ENCODE measurements around the gene FGF9. TPM values are rescaled to one million over a fixed set of nuclear protein-coding genes. Genes with fewer than 3 reads are reported as not detected.

Gene FGF9
- total RNA-seq (2014; rRNA removed; shearing (Covaris generic)), result 0.56 TPM in 1 of 2 replicates, not detected in the other

DNA sequence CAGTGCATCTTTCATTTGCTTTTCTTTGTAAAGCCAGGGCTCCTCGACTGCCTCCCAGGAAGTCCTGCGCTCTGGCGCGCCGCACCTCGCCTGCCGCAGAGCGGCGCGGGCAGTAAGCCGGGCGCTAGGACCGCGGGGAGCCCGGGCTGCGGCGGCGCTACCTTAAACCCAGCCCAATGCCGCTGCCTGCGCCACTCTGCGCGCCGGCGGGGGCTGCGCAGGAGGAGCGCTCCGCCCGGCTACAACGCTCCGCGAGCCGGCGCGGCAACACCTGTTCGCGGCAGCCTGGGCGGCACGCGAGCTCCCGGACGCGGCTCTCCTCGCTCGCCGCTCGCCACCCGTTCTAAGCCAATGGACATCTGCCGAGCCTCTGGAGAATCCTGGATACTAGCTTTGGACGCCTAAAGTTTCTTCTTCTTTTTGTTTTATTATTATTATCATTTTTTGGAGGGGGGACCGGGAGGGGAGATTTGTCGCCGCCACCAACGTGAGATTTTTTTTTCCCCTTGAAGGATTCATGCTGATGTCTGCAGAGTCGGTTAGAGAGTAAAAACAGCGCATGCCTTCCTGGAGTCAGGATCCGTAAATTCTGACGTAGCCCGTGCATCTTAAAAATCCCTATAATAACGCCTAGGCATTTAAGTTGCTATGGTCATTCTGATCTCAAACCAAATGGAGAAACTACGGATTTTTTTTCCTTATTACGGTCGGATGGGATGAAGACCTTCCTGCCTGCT is at the start of gene FGF9:
TSS of gene FGF9 (plus strand) at position 191 of the 737 bp plus-strand sequence. CDS start 840 bp downstream, outside the sequence.
- DNase-seq (ENCODE audit: low spot score), result peak; percentile 49

DNA sequence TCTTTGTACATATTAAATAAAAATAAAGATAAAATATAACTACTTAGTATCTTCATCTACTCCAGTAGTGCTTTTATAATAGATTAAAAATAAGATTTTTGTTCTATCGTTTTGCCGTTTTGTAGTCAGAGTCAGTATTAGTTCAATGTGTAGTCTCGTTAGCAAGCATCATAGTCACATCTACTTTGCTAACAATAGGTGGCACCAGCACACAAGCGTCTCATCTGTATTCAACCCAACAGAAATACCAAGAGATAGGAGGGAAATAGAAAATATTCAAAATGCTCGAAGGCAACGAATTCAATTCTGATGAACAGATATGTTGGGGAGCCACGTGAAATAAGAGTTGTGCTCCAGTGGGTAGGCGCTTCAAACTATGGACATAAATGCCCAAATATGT is 45.5 kb upstream of the FGF9 start:
- peak; percentile 55 for DNase-seq (ENCODE audit: low spot score)

DNA sequence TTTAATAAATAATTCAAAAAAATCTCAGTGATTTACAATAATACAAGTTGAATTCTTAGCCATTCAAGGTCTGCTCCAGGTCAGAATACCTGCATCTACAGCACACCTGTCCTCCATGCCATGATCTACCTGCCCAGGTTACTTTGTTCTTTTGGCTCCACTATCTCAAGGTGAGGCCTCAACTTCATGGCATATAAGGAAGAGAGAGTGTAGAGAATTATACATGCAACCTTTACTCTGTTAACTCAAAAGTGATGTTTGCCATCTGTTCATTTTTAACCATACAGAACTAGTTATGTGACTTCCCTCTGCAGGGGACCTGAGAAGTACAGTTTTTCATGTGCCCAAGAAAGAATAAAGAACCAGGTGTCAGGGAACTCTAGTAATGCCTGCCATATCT is 38.7 kb upstream of the FGF9 start:
- no peak for DNase-seq (ENCODE audit: low spot score)

DNA sequence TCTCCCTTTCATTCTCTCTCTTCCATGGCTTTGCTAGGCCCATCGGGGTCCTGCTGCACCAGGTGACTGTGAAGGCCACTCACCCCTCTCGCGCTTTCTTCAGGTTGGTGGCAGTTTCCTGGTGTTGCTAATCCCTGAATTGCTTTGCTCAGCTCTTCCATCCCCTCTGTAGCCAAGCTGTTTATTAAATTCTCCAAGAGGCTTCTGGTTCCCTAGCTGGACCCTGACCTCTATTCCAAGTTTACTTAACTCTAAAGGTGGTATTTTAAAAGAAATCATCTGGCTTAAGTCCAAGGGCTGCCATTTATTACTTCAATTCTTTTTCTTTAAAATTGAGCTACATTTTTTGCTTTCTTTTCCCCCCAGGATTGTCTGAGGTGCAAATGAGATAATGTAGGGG is 34.2 kb upstream of the FGF9 start:
- no peak for DNase-seq (ENCODE audit: low spot score)

DNA sequence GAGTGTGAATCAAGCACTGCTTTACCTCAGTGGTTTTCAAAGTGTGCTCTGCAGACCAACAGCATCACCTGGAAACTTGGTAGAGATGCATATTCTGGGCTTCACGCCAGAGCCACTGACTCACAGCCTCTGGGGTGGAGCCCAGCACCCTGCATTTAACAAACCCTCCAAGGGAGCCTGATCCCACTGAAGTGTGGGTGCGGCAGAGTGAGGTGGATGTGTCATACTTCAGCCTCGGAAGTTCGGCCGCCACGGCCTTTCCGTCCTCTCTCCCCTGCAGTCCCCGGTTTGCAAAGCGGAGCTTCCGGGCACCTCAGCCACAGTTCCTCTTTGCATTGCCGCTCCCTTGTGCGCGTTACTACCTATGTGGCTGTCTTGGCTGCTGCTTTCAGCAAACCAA is 33.6 kb upstream of the FGF9 start:
- peak; percentile 77 for DNase-seq (ENCODE audit: low spot score)

DNA sequence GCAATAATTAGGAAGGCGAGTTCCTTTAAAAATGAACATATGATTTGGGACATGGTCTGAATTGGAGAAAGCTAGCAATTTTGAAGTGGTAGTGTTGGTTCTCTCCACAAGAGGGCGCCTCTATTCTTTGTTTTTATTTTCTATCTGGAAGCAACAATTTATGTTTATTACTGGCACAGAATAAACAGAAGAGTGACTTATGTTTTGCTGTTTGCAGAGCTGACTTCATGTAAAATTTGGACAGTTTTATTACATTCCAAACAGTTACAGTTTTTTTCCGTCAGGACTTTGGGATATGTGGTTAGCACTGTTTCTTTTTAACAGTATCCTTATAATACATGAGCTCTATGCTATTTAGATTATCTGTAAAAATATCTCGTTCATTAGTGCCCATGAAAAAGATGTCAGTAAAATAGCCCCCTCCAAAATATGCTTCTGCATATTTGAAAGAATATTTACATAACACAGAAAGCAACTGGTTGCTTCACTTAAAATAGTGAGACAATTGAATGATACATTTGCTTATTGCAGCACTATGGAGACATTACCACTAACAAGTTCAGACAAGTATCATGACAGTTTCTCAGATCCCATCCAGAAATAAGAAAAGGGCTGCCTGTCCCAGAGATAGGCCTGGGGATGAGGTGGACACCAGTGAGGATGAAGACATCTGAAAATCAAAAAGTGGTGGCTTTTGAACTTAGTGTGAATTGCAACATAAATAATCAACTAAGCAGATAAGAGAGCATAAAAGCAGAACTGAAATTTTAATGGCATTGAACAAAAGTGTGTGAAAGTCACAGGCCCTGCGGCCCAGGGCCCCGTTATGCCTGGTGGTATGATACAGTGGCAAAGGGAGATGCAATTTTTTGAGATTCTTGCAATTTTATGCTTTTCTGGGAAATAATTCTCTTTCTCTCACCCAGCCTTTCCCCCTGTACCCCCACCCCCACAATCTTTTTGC is 32.3 kb upstream of the FGF9 start:
- peak; percentile 21 for DNase-seq (ENCODE audit: low spot score)

DNA sequence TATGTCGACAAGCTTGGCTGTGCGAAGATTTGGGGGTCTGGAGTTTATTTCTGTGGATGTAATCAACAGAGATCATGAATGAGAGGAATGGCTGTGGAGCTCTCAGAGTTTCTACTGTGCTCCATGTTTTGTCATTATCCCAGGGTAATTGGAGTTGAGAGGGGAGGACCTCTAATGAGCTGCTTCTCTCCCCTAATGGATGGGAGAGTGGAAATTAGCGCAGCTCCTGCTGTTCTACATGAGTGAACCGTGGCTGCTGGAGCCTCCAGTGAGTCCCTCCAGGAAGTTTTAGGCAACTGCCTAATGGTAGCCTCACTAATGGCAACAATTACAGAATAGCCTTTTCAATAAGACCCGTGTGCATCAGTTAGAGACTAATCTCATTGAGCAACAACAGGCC is 31.3 kb upstream of the FGF9 start:
- DNase-seq (ENCODE audit: low spot score), result no peak

DNA sequence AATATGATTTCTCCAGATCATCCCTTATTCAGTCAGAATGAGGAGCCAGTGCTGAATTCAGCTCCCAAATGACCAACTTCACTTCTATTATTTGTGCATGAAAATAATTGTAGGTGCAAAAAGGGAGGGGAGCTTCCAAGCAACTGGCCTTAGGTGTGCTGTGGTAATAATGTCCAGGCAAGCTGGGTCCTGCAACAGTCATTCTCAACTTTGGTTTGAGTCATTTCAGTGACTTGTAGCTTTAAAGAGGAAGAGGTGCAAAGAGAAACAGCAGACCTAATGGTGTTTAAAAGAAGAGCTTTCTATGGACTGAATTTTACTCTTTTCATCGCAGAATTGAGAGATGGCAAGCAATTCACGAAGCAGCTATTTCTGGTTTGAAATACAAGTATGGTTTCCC is 29.2 kb upstream of the FGF9 start:
- DNase-seq (ENCODE audit: low spot score), result no peak

DNA sequence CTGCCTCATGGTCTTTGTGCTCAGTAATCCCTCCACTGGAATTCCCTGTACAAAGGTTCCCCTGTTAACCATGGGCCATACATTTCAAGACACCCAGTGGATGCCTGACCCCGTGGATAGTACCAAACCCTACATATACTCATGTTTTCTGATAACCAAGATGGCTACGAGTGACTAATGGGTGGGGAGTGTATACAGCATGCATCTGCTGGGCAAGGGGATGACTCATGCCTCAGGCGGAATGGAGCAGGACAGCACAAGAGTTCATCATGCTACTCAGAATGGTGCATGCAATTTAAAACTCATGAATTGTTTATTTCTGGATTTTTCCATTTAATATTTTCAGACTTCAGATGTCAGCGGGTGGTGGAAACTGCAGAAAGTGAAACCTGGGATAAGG is 13.3 kb upstream of the FGF9 start:
- DNase-seq (ENCODE audit: low spot score), result peak; percentile 56

DNA sequence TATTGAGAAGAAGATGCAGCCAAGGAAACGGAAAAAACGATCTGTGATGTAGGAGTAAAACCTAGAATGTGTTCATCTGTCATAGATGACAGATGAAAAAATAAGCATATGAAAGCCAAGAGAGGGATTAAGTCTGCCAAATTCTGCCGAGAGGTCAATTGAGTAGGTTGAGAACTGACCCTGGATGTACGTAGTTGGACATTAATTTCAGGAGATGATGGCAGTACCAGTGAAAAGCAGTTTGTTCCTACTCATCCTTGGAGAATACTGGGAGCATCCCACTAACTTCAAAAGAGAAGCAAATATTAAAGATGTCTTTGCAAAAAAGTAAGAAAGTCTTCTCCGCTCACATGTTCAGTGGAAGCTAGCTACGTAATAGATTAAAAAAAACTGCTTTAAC is 11.8 kb upstream of the FGF9 start:
- DNase-seq (ENCODE audit: low spot score), result no peak

DNA sequence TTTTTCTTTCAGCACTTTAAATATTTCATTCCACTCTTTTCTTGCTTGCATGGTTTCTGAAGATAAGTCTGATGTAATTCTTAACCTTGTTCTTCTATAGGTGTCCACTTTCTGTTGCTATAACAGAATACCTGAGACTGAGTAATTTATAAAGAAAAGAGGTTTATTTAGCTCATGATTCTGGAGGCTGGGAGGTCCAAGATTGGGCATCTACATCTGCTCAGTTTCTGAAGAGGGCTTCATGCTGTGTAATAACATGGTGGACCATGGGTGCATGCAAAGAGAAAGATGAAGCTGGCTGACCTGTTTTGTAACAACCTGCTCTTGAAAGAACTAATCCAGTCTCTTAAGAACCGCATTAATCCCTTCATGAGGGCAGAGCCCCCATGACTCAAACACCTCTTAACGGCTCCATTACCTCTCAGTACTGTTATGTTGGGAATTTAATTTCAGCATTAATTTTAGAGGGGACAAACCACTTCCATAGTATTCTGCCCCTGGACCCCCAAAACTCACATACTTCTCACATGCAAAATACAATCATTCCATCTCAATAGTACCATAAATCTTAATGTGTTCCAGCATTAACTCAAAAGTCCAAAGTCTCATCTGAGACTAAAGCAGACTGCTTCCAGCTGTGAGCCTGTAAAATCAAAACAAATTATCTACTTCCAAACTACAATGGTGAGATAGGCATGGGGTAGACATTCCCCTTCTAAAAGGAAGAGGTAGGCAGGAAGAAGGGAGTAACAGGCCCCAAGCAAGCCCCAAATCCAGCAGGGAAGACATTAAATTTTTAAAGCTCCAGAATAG is 9.6 kb upstream of the FGF9 start:
- no peak for DNase-seq (ENCODE audit: low spot score)

DNA sequence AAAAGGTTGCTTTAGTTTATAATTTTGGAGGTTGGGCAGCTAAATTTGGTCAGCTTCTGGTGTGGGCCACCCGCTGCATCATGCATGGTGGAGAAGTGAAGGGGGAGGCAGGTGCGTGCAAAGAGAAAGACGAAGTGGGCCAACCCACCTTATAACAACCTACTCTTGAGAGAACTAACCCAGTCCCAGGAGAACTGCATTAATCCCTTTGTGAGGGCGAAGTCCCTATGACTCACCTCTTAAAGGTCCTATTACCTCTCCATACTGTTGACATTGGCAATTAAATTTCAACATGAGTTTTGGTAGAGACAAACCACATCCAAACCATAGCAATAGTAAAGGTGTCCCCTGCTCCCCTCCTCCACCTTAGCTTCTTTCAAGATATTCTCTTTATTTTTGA is 7.7 kb upstream of the FGF9 start:
- peak; percentile 61 for DNase-seq (ENCODE audit: low spot score)

DNA sequence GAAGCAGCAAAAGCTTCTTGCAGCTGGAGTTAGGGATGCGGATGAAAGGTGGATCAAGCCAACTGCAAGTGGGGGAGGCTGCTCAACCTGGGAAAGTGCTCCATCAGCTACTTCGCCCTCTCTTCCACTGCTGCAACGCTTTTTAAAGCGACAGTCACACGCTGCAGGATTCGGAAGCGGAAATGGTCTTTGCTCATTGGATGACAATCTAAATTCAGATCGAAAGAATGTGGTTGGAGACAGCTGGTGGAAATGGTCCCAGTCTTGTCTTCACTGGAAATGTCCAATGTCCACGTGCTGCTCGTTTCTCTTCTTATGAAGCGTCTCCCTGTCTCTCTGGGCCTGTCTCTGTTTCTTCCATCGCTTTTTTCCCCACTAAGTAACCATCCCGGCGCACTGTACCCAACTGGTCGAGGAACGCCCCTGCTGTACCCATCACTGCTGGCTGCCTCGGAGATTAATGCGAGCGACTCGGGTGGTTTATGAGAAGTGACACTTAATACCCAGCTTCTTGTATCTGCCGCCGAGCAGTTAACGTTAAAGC is 2.1 kb upstream of the FGF9 start:
- no peak for DNase-seq (ENCODE audit: low spot score)

DNA sequence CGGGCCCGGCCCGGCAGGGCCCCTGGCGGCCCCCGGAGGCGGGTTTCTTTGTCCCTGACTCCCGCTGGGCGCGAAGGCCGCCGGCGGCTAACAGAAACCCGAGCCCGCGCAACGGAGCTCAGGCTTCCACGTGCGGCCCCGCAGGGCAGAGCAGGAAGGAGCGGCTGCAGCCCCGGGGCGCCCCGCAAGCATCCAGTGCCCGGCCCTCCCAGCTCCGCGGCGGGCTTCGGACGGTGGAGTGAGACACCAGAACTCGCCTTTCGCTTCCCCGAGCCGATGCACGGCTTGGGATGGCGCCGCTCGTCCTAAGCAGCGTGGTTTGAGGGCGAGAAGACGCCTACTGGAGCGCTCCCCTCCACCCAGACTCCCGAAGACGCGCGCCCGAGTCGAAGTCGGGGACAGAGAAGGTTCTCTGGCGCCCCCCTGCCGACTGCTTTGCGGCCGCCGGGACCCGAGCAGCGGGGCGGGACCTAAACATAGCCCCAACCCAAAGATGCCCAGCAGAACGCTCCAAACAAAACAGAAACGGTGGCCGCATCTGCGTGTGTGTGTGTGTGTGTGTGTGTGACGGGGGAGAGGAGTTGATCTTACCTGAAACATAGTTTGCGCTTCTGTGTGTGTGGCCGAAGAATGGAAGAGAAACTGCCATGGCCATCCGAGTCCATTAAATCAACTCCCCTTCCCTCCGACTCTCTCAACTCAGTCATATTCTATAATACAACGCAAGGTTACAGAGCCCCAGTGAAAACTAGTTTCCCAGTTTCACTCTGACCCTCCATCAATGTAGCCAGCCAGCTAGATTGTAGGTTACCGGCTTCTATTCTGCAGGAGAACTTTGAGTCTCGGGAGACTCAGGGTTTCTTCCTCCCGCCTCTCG is 629 bp upstream of the FGF9 start:
- DNase-seq (ENCODE audit: low spot score), result peak; percentile 16

DNA sequence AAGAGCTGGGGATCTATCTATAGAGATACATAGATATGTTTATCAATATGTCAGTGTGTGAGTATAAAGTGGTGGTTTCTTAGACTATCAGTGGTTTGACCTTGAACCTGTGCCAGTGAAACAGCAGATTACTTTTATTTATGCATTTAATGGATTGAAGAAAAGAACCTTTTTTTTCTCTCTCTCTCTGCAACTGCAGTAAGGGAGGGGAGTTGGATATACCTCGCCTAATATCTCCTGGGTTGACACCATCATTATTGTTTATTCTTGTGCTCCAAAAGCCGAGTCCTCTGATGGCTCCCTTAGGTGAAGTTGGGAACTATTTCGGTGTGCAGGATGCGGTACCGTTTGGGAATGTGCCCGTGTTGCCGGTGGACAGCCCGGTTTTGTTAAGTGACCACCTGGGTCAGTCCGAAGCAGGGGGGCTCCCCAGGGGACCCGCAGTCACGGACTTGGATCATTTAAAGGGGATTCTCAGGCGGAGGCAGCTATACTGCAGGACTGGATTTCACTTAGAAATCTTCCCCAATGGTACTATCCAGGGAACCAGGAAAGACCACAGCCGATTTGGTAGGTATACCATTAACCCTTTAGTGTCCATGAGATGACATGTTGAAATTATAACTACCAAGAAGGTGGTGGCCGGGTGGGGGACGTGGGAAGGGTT is 880 bp downstream of the FGF9 start:
- no peak for DNase-seq (ENCODE audit: low spot score)

DNA sequence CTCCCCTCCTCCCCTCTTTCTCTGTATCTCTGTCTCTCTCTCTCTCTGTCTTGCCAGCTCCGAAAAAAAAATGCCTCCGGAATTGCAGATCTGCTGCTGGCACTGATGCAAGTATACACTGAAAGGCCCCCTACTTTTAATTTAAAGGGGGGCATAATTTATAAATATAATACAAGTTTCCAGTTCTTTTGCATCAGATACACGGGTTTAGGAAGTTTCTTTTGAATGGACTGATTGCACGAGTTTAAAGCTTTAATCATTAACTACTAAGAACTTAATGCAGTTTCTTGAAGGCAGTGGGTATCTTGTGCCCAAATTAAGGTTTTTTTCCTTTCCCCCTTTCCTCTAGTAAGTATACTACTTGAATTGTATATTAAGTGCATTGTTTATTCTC is 1.4 kb downstream of the FGF9 start:
- DNase-seq (ENCODE audit: low spot score), result no peak

DNA sequence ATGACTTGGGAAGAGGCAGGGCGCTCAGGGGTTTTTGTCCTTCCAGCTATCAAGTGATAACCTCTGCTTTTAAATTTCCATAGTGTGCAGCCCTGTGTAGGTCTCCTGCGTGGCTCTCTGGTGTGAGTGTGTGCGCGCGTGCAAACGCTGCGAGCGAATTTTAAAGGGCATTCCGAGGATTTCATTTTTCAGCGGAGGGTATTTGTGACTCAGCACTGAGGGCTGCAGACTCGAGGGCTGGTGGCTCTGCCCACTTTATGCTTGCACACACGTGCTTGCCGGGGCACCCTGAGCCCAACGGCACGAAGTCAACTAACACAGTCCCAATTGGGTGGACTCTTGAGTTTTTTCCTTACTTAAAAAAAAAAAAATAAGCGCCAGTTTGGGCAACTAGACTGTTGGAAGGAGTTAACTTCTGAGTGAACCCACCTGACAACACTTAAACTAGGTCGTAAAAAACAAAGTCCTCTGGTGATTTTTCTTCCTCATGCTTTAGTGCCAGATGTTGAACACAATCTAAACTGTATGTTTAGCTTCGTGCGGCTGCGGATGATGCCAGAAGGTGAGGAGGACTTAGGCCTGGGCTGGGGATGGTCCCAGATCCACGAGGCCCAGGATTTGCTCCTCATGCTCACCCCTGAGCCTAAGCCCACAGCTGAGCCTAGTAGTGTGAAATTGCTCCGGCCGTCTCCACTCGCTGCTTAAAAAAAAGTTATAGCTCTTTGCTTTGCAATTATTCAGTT is 2.1 kb downstream of the FGF9 start:
- DNase-seq (ENCODE audit: low spot score), result no peak

DNA sequence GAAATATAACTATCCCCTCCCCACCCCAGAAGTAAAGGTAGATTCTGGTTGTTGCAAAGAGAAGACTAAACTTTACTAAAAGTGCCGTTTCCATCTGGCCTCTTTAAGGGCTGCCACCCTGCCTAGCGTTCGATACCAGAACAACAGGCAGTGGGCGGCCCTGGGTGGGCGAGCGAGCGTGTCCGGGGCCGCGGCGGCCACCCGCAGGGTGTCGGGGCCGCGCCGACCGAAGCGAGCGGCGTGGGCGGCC is 2.6 kb downstream of the FGF9 start:
- DNase-seq (ENCODE audit: low spot score), result no peak

DNA sequence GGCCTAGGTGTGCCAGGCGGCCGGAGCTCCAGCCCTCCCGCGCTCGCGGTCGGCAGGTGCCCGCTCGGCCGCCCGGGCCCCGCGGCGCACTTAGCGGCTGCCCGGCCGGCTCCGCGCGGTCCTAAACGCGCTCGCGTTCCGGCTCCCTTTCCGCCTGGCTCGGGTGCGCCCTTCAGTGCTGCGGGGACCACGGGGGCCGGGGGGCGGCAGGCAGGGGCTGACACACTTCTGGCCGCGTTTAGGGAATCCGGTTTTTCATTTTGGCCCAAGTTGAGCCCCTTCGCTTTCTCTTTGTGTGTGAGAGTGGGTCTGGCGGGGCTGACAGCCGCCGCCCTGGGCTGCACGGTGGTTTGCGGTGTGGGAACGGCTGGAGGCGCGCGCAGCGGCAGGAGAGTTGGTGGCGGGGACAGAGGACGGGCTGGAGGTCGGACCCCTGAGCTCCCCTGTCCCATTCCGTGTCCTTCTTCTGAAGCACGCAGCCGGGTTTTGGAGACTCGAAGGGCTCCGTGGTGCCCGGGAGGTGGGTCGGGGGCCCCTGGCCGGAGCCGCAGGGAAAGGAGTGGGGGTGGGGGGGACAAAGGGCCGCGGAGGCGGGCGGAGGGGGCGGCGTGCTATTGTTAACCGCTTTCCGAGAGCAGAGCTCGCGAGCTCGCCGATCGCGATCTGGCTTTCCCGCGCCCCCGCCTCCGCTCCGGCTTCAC is 3.1 kb downstream of the FGF9 start:
- no peak for DNase-seq (ENCODE audit: low spot score)

All from H4 (cell line).